GM06990 (cell line): ENCODE data around the gene ST6GALNAC5.
A peak's percentile ranks its signal among the peaks of the same experiment; 100 is the strongest.

Experiments
- DNase-seq: peaks from one replicate; pipeline ENCODE4 v3.0.0-alpha.2; 2011; ENCODE audit not compliant: insufficient read length; ENCODE audit errors: extremely low read depth
- H3K27me3 ChIP-seq: replicated peaks from 2 replicates; pipeline ENCODE4 v1.6.0; 2011; ENCODE audit warnings: low read length; ENCODE audit not compliant: control insufficient read depth, insufficient read depth
- H3K36me3 ChIP-seq: 2 replicates; pipeline ENCODE4 v1.5.1; 2011; ENCODE audit warnings: low read length; ENCODE audit not compliant: control insufficient read depth, insufficient read depth
- H3K4me3 ChIP-seq: replicated peaks from 2 replicates; pipeline ENCODE4 v1.5.1; 2011; ENCODE audit warnings: low read depth, mild to moderate bottlenecking, control low read depth, low read length
- TF ChIP-seq, protein P1 (sequence below): IDR thresholded peaks from 2 replicates; pipeline ENCODE4 v1.5.1; 2011; ENCODE audit warnings: low read length, control low read depth, mild to moderate bottlenecking, inconsistent platforms; ENCODE audit not compliant: insufficient read depth, poor library complexity, severe bottlenecking

The ST6GALNAC5 gene

DNA sequence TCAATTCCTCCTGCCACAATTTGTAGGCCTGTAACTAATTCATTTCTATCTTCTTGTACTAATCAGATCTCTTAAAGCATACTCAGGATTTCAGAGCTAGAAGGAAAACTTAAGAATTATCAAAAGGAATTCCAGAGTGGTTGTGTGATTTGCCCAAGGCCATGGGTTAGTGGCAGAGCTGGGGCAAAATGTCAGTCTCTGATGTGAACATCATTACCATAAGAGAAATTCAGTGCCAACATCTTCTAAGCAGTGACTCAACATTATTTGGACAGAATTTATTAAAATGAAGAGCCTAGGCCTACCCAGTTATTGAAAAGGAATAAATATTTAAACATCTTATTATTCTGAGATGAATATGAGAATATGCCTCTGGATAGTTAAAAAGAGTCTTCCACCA is 14.5 kb downstream of the ST6GALNAC5 start:
- TF ChIP-seq, protein P1, sequence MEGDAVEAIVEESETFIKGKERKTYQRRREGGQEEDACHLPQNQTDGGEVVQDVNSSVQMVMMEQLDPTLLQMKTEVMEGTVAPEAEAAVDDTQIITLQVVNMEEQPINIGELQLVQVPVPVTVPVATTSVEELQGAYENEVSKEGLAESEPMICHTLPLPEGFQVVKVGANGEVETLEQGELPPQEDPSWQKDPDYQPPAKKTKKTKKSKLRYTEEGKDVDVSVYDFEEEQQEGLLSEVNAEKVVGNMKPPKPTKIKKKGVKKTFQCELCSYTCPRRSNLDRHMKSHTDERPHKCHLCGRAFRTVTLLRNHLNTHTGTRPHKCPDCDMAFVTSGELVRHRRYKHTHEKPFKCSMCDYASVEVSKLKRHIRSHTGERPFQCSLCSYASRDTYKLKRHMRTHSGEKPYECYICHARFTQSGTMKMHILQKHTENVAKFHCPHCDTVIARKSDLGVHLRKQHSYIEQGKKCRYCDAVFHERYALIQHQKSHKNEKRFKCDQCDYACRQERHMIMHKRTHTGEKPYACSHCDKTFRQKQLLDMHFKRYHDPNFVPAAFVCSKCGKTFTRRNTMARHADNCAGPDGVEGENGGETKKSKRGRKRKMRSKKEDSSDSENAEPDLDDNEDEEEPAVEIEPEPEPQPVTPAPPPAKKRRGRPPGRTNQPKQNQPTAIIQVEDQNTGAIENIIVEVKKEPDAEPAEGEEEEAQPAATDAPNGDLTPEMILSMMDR: no peak
- no peak overlapping the region for H3K4me3 ChIP-seq
- H3K36me3 ChIP-seq: no peaks in the 10 kb centered on the region
- H3K27me3 ChIP-seq: no peaks in the 10 kb centered on the region; the same call in none of the 2 replicates
- DNase-seq: no peak

DNA sequence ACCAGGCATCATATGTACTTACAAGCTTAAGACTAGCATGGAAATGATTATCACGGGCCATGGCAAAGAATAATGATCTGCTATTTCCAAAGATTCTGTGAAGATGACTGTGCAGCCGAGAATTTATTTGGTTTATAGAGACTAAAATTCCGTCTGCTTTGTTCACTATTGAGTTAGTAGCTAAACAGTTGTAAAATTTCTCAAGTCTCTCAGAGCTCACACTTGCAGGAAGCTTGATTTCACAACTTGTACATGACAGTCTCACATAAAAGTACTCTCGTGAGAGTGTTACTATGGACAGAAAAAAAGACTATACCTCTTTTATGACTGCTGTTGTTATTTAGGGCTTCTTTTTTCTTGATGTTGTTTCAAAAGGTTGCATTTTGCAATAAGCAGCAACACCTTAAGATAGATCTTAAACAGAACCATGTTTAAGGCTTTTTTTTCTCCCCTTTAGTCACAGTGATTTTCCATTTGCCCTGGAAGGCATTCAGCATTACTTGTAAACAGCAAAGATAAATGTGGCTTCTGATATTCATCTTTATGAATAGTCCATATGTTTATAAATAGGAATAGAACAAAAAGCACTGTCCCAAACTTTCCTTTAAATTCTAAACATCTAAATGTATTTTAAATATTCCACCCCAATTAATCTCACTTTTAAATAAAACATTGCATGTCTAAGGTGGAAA is 24.8 kb downstream of the ST6GALNAC5 start:
- Histone ChIP-seq H3K36me3 (no peaks in the 10 kb centered on the region), H3K4me3 (no peak overlapping the region), H3K27me3 (no peaks in the 10 kb centered on the region)
- TF ChIP-seq, protein P1: no peak
- DNase-seq: no peak

DNA sequence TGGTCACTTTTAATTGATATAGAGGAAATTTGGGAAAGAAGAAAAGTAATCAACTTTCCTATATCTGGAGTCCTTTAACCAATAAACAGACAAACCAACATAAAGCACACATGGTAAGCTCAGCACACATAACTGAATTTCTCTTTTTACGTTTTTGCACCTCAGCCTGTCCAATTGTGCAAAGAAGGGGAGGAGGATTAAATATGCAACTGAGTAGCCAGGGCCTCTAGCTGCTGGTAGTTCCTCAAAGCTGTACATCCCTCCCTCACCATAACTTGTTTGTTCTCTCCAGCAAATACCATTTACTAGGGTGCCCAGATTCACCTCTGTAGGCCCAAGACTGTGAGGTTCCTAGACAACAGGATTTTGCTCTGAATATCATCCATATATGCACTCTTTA is 25.4 kb downstream of the ST6GALNAC5 start:
- Histone ChIP-seq H3K4me3 (no peak overlapping the region), H3K36me3 (no peaks in the 10 kb centered on the region), H3K27me3 (no peaks in the 10 kb centered on the region)
- no peak for DNase-seq
- TF ChIP-seq, protein P1: no peak

DNA sequence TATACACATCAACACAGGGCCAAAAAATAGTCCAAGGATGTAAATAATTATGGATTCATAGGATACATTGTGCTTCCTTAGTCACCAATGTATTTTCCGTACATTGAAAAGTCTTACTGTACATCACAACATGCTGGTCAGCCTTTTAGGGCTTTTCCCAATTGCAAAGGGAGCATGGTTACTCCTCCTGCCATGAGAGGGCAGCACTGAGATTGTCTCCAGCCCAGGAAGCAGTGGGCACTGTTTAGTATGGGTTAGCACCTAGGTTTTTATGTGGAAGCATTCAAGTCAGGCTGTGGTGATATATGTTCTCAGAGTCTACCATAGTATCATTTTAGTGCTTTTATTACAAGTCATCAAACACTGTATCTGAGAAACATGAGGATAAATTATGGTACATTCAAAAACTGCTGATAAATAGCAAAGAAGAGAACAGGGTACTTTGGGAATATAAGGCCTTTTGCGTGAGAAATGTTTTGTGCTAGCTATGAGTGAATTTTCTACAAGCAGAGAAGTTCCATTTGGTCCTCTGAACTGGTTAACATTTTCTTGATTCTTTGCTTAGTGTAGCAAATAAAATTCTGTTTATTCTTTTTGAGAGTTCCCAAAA is 34.0 kb downstream of the ST6GALNAC5 start:
- Histone ChIP-seq H3K36me3 (no peaks in the 10 kb centered on the region), H3K27me3 (no peaks in the 10 kb centered on the region), H3K4me3 (no peak overlapping the region)
- TF ChIP-seq, protein P1: peak; percentile 86
- DNase-seq: peak; percentile 7

DNA sequence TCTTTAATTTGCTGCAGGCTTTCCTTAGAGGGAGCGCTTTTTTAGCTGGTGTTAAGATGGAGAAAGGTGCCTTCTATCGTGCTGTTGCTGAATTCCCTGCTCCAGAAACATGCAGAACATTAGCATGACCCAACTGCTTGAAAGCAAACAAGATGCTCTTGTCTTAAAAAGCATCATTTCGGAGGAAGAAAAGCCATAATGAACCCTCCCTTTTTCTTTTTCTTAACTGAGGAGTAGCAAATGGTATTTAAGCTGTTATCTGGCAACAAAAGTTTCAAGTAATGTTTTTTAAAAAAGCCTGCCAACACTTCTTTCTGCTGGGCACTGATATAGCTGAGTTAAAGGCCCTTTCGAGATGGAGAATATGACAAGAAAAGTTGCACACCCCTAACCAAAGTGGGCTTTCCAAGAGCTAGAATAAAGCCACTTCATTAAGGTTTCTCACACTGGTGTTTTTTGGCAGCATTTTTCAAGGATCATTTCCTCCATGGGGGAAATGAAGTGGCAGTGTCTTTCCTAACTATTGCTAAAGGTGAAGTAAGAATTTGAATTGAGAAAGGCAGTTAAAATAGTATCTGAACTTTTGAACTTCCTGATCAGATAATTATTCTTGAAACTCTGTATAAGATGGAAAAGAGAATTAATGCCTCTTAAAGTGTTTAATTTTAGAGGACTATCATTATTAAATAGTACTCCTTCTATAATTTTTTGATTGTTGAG is 38.8 kb downstream of the ST6GALNAC5 start:
- TF ChIP-seq, protein P1: no peak
- Histone ChIP-seq H3K27me3 (no peaks in the 10 kb centered on the region), H3K4me3 (no peak overlapping the region), H3K36me3 (no peaks in the 10 kb centered on the region)
- no peak for DNase-seq
